ENCODE results near the gene GPR89B.

DNA sequence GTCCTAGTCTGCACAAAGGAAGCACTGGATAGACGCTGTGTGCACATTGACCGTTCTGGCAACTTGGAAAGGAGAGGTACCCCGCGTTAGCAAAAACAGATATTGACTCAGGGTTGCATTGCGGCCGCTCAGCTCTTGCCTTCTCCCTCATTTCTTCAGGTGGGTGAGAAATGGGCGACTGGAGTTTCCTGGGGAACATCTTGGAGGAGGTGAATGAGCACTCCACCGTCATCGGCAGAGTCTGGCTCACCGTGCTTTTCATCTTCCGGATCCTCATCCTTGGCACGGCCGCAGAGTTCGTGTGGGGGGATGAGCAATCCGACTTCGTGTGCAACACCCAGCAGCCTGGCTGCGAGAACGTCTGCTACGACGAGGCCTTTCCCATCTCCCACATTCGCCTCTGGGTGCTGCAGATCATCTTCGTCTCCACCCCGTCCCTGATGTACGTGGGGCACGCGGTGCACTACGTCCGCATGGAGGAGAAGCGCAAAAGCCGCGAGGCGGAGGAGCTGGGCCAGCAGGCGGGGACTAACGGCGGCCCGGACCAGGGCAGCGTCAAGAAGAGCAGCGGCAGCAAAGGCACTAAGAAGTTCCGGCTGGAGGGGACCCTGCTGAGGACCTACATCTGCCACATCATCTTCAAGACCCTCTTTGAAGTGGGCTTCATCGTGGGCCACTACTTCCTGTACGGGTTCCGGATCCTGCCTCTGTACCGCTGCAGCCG is 20.3 kb upstream of the GPR89B start:
- TF ChIP-seq EZH2 (IDR thresholded peaks at IDR 0.05; ENCODE audit: low read length, missing control alignments) (no peak), CTCF (conservative IDR thresholded peaks at IDR 0.05 in 1 of 2, IDR thresholded peaks at IDR 0.05 in 1 of 2; ENCODE audit: low read depth in 1 of 2, low read length in 2 of 2) (no peak)
